Measurements from ENCODE around the gene DTWD1. TPM values are rescaled to one million over a fixed set of nuclear protein-coding genes. Genes with fewer than 3 reads are reported as not detected.

The DTWD1 gene
- total and polyA plus RNA-seq, 2 donors (not counting 3 experiments of a cell fraction or from before 2014, with no cell fraction given): 4.6 to 20.1 TPM

GRCh38 chr15:49649987-49650386 is 29.1 kb downstream of the DTWD1 start:
- BruUV-seq (replicated peaks): no TSS peak
- H3K36me3 ChIP-seq (ENCODE audit: control insufficient read depth in 2 of 2, extremely low read depth in 1 of 2, insufficient read depth in 2 of 2, low read length in 2 of 2): no peaks in the 10 kb centered on the region
- no peaks in the 10 kb centered on the region for H3K79me2 ChIP-seq (ENCODE audit: control insufficient read depth, insufficient read depth, low read length)
- CTCF ChIA-PET: no interaction called here
- TF ChIP-seq POLR2AphosphoS5 (IDR thresholded peaks at IDR 0.05; ENCODE audit: insufficient read depth, low read depth, low read length): no peak
- no peak for TF ChIP-seq JUN (IDR thresholded peaks at IDR 0.05; ENCODE audit: borderline replicate concordance, insufficient read depth, insufficient read length, low read depth)
- no peak for TF ChIP-seq GATA2 (IDR thresholded peaks at IDR 0.05; ENCODE audit: insufficient read depth, insufficient read length, low read depth, low read length)
- no peak for TF ChIP-seq POLR2A (IDR thresholded peaks at IDR 0.05; ENCODE audit: low read depth, low read length)
- TF ChIP-seq MYC (IDR thresholded peaks at IDR 0.05; ENCODE audit: low read depth, low read length): no peak
- no peak for TF ChIP-seq FOS (IDR thresholded peaks at IDR 0.05; ENCODE audit: borderline replicate concordance, insufficient read depth, low read length)
- TF ChIP-seq EZH2 (IDR thresholded peaks at IDR 0.05; ENCODE audit: borderline replicate concordance, low read depth, low read length, severe bottlenecking): no peak
- no peak for TF ChIP-seq CTCF (IDR thresholded peaks at IDR 0.05; ENCODE audit: extremely low read depth in 1 of 2, insufficient read depth in 1 of 2, low read depth in 1 of 2, low read length in 2 of 2)
- TF ChIP-seq MAX (IDR thresholded peaks at IDR 0.05; ENCODE audit: insufficient read depth, insufficient read length): no peak
- dilution Hi-C loops (cut with MboI; ENCODE audit: extremely low pct_ligation_motif_present, low sequenced_read_pairs): no loop called here
- no peak overlapping the region for H3K4me2 ChIP-seq (ENCODE audit: insufficient read depth, low read length)
- no peaks in the 10 kb centered on the region for H3K27me3 ChIP-seq (ENCODE audit: control insufficient read depth in 2 of 2, insufficient read depth in 2 of 2, low read length in 2 of 2)
- H4K20me1 ChIP-seq (replicated peaks; ENCODE audit: control insufficient read depth, extremely low read depth, insufficient read depth, low read length): no peaks in the 10 kb centered on the region
- H3K4me1 ChIP-seq (ENCODE audit: control insufficient read depth, extremely low read depth, insufficient read depth, low read length): no peaks in the 10 kb centered on the region
- POLR2A ChIA-PET: no interaction called here
- H2AFZ ChIP-seq (ENCODE audit: low read depth, low read length): no peak overlapping the region
- DNase-seq (ENCODE audit: low read depth, low spot score) (no peak), FAIRE-seq (no peak)
- peaks cover 2% of the 10 kb centered on the region for H3K9me3 ChIP-seq (replicated peaks; ENCODE audit: control insufficient read depth, insufficient read depth, low read length)
- H3K9me1 ChIP-seq (replicated peaks; ENCODE audit: control insufficient read depth, extremely low read depth, insufficient read depth, low read length): no peaks in the 10 kb centered on the region
- no peak overlapping the region for H3K9ac ChIP-seq (replicated peaks; ENCODE audit: extremely low read depth, insufficient read depth, low read length)
- no peak overlapping the region for H3K4me3 ChIP-seq (replicated peaks in 1 of 3; ENCODE audit: insufficient read depth in 1 of 3, low read depth in 1 of 3, low read length in 3 of 3)
- intact Hi-C loops (cut with micrococcal nuclease): no loop called here
- no peak overlapping the region for H3K27ac ChIP-seq (ENCODE audit: insufficient read depth, low read depth, low read length)

All from endothelial cell of umbilical vein (primary cell).